ENCODE measurements around the gene SLC20A1. TPM values are rescaled to one million over a fixed set of nuclear protein-coding genes. Genes with fewer than 3 reads are reported as not detected.
"Not testable (repeated sequence)": the region's sequence is repeated elsewhere in the genome, so short reads cannot be mapped to it uniquely, and the experiment has no call there.

Gene SLC20A1
- total RNA-seq, 8 experiments from 2014 or later: 31.4 to 62.2 (median 47.6) TPM

DNA sequence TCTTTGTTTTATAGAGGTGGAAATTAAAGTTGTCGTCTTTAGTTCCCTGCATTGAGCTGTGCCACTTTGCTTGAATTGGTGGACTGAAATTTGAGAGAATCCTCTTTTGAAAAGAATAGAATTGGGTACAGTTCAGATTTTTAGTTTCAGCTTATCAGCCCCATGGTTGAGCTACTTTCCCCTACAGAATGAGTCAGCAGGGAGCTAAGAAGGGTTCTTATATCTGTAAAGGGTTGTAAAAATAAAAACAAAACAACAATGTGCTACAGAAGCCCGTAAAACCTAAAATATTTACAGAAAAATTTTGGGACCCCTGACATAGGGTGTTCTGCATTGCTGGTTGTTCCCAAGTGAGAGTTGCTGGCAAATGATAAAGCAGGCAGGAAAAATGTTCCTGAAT, 12.6 kb downstream of the SLC20A1 start:
- Histone ChIP-seq H3K27ac (no peak overlapping the region), H3K4me3 (no peak overlapping the region), H3K4me1 (replicated peaks in 1 of 2) (no peaks in the 10 kb centered on the region)
- in situ Hi-C loops (cut with MboI; ENCODE audit: low pct_unique_long_range_greater_than_20kb in 2 of 9, low sequenced_read_pairs in 9 of 9, unreplicated experiment in 9 of 9): no loop called here
- 93 to 100% (median 100%) methylated on average over 1 to 2 of the region's 2 CpGs; no CpG with 5 or more reads in 2 of the 10 experiments for WGBS, 10 experiments
- no peak for ATAC-seq (replicated peaks in 6 of 8)

DNA sequence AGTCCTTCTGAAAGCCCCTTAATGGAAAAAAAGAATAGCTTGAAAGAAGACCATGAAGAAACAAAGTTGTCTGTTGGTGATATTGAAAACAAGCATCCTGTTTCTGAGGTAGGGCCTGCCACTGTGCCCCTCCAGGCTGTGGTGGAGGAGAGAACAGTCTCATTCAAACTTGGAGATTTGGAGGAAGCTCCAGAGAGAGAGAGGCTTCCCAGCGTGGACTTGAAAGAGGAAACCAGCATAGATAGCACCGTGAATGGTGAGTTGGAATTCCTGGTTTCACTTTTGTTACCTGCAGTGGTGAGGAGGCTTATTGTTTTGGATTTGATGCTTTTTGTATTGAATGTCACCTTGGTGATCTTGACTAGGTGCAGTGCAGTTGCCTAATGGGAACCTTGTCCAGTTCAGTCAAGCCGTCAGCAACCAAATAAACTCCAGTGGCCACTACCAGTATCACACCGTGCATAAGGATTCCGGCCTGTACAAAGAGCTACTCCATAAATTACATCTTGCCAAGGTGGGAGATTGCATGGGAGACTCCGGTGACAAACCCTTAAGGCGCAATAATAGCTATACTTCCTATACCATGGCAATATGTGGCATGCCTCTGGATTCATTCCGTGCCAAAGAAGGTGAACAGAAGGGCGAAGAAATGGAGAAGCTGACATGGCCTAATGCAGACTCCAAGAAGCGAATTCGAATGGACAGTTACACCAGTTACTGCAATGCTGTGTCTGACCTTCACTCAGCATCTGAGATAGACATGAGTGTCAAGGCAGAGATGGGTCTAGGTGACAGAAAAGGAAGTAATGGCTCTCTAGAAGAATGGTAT, 13.3 kb downstream of the SLC20A1 start:
- Histone ChIP-seq H3K4me1 (replicated peaks in 1 of 2) (no peaks in the 10 kb centered on the region), H3K4me3 (no peak overlapping the region), H3K27ac (no peak overlapping the region)
- ATAC-seq (replicated peaks in 6 of 8): peak in 1 of 8 experiments; percentile 34
- in situ Hi-C loops (cut with MboI; ENCODE audit: low pct_unique_long_range_greater_than_20kb in 2 of 9, low sequenced_read_pairs in 9 of 9, unreplicated experiment in 9 of 9): no loop called here
- 80 to 100% (median 96%) methylated on average over 1 to 8 of the region's 11 CpGs; no CpG with 5 or more reads in 3 of the 10 experiments for WGBS, 10 experiments

DNA sequence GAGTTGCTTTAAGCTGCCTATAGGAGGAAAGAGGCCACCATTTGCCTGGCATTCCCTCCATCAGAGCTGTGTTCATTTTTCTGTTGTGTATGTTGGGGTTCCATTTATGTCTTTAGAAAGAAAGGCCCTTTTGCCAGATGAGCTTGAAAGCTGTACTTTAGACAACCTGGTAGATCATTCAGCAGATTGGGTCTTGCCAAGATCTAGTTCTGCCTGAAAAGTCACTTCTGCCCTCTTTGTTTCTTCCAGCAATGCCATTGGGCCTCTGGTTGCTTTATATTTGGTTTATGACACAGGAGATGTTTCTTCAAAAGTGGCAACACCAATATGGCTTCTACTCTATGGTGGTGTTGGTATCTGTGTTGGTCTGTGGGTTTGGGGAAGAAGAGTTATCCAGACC, 14.4 kb downstream of the SLC20A1 start:
- ATAC-seq (replicated peaks in 6 of 8): no peak
- Histone ChIP-seq H3K4me1 (replicated peaks in 1 of 2) (no peaks in the 10 kb centered on the region), H3K27ac (no peak overlapping the region), H3K4me3 (no peak overlapping the region)
- in situ Hi-C loops (cut with MboI; ENCODE audit: low pct_unique_long_range_greater_than_20kb in 2 of 9, low sequenced_read_pairs in 9 of 9, unreplicated experiment in 9 of 9): no loop called here

DNA sequence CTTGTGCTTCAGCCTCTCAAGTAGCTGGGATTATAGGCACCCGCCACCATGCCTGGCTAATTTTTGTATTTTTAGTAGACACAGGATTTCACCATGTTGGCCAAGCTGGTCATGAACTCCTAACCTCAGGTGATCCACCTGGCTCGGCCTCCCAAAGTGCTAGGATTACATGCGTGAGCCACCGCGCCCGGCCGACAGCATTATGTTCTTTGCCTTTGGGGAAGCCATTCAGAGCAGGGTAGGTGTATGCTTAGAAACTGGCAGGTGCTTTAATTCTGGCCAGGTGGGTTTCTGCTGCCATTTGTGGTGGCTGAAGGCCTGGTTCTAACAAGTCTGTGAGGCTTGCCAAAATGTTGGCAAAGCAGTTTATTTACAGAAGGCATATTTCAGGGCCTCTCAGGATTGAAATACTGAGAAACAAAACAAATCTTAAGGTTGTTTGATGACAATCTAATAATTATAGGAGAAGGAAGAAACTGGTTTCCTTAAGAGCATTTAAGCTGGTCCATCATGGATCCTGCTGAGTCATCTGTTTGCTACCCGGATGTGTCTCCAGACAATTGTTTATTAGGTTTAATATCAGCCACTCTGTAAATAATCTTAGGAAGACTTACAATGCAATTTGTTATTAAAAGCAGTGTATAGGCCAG, 16.0 kb downstream of the SLC20A1 start:
- ATAC-seq (replicated peaks in 6 of 8): no peak
- no peak overlapping the region for H3K27ac ChIP-seq
- in situ Hi-C loops (cut with MboI; ENCODE audit: low pct_unique_long_range_greater_than_20kb in 2 of 9, low sequenced_read_pairs in 9 of 9, unreplicated experiment in 9 of 9): no loop called here
- no peak overlapping the region for H3K4me3 ChIP-seq
- H3K4me1 ChIP-seq (replicated peaks in 1 of 2): no peaks in the 10 kb centered on the region
- 75 to 100% (median 100%) methylated on average over 1 to 8 of the region's 8 CpGs; no CpG with 5 or more reads in 4 of the 10 experiments for WGBS, 10 experiments

DNA sequence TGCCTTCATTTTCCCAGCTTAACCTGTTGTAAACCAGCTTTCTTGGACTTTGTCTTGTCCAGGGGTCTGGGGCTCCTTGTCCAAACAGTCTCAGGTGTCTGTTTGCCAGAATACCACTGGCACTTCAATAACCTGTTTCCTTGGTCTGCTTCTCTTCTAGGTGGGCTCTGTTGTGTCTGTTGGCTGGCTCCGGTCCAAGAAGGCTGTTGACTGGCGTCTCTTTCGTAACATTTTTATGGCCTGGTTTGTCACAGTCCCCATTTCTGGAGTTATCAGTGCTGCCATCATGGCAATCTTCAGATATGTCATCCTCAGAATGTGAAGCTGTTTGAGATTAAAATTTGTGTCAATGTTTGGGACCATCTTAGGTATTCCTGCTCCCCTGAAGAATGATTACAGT, 17.0 kb downstream of the SLC20A1 start:
- no peaks in the 10 kb centered on the region for H3K4me1 ChIP-seq (replicated peaks in 1 of 2)
- in situ Hi-C loops (cut with MboI; ENCODE audit: low pct_unique_long_range_greater_than_20kb in 2 of 9, low sequenced_read_pairs in 9 of 9, unreplicated experiment in 9 of 9): no loop called here

DNA sequence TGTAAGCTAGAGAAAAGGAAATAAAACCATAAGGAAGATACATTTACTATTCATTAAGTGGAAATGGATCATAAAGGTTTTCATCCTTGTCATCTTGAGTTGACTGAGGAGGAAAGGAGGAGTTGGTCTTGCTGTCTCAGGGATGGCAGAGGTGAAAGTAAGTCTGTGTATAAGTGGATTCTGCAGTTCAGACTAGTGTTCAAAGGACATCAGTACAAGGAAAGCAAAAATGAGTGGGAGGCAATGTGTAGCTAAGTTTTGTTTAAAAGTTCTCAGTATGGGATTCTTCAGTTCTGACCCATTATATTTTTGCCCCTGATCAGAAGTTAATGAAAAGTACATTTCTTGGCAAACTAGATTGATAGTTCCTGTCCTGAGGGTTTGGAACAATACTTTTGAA, 18.9 kb downstream of the SLC20A1 start:
- Histone ChIP-seq H3K4me1 (replicated peaks in 1 of 2) (no peaks in the 10 kb centered on the region), H3K27ac (no peak overlapping the region), H3K4me3 (no peak overlapping the region)
- in situ Hi-C loops (cut with MboI; ENCODE audit: low pct_unique_long_range_greater_than_20kb in 2 of 9, low sequenced_read_pairs in 9 of 9, unreplicated experiment in 9 of 9): no loop called here
- no peak for ATAC-seq (replicated peaks in 6 of 8)

More for the DNA sequence above, 17.0 kb downstream of the SLC20A1 start:
- Histone ChIP-seq H3K27ac (no peak overlapping the region), H3K4me3 (no peak overlapping the region)
- ATAC-seq (replicated peaks in 6 of 8): no peak
- 93 to 100% (median 98%) methylated on average over 1 to 3 of the region's 3 CpGs; no CpG with 5 or more reads in 4 of the 10 experiments for WGBS, 10 experiments

DNA sequence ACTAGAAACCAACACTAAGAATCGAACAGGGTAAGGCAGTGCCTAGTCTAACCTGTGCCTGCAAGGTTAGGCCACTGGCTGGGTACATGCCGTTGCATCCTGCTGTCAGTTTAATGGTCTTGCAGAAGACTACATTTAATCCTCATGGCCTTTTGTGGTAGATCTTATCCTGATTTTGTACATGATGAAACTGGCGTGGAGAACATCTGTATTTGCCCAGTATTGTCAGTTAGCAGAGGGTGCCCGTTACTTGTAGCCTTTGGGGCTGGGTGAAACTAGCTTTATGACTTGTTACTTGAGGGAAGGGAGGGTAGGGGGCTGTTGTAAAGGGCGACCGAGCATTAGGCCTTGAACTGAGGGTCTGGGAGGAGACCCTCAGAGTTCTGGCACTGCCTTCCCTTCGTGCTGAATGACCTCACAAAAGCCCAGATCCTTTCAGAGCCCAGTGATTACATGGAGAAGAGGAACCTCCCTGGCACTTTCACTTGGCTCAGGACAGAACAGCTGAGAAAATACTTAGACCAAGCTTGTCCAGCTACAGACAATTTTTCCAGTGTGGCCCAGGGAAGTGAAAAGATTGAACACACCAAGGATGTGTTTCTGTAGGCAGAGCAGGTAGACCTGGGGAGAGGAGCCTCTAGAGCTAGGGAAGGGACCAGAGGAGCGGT, 19.5 kb downstream of the SLC20A1 start:
- WGBS, 10 experiments: 80 to 97% (median 93%) methylated on average over 1 to 8 of the region's 8 CpGs; no CpG with 5 or more reads in 4 of the 10 experiments

DNA sequence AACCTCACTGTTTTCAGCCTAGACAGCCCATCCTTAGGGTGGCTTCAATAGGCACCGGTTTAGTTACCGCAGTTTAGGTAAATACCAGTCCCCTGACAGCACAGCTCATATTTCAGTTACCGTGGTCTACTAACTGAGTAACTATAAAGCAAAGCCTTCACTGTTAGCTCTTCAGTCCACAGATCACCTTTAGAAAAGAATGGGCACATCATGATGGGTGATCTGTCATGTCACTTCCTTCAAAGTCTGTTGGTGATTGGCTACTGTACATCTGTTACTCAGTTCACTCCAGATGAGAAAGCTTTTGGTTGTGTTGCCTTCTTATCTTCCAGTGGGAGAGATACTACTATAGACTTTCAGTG, 21.0 kb downstream of the SLC20A1 start:
- 80 to 100% (median 100%) methylated on average over 1 to 3 of the region's 3 CpGs; no CpG with 5 or more reads in 5 of the 10 experiments for WGBS, 10 experiments
- in situ Hi-C loops (cut with MboI; ENCODE audit: low pct_unique_long_range_greater_than_20kb in 2 of 9, low sequenced_read_pairs in 9 of 9, unreplicated experiment in 9 of 9): no loop called here
- no peak for ATAC-seq (replicated peaks in 6 of 8)
- no peak overlapping the region for H3K4me3 ChIP-seq
- no peaks in the 10 kb centered on the region for H3K4me1 ChIP-seq (replicated peaks in 1 of 2)
- no peak overlapping the region for H3K27ac ChIP-seq

More for the DNA sequence above, 19.5 kb downstream of the SLC20A1 start:
- ATAC-seq (replicated peaks in 6 of 8): peak in 1 of 8 experiments; percentile 8
- no peaks in the 10 kb centered on the region for H3K4me1 ChIP-seq (replicated peaks in 1 of 2)
- H3K27ac ChIP-seq: no peak overlapping the region
- H3K4me3 ChIP-seq: no peak overlapping the region
- in situ Hi-C loops (cut with MboI; ENCODE audit: low pct_unique_long_range_greater_than_20kb in 2 of 9, low sequenced_read_pairs in 9 of 9, unreplicated experiment in 9 of 9): no loop called here

DNA sequence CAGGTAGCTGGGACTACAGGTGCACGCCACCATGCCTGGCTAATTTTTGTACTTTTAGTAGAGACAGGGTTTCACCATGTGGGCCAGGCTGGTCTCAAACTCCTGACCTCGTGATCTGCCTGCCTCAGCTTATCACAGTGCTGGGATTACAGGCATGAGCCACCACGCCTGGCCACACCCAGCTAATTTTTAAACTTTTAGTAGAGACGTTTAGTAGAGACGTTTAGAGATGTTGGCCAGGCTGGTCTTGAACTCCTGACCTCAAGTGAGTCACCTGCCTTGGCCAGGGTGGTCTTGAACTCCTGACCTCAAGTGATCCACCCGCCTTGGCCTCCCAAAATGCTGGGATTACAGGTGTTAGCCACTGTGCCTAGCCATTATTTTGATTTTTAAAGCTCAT, 21.8 kb downstream of the SLC20A1 start:
- H3K4me3 ChIP-seq; in situ Hi-C loops (cut with MboI; ENCODE audit: low pct_unique_long_range_greater_than_20kb in 2 of 9, low sequenced_read_pairs in 9 of 9, unreplicated experiment in 9 of 9): not testable (repeated sequence)

DNA sequence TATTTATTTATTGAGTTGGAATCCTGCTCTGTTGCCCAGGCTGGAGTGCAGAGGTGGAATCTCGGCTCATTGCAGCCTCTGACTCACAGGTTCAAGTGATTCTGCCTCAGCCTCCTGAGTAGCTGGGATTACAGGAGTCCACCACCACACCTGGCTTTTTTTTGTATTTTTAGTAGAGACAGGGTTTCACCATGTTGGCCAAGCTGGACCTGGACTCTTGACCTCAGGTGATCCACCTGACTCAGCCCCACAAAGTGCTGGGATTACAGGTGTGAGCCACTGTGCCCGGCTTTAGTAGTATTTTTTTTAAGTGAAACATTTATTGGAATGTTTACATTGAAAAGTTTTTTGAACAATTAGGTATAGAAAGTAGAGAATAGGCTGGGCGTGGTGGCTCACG, 23.9 kb downstream of the SLC20A1 start:
- Histone ChIP-seq H3K27ac (no peak overlapping the region), H3K4me1 (replicated peaks in 1 of 2) (no peaks in the 10 kb centered on the region), H3K4me3 (no peak overlapping the region)
- in situ Hi-C loops (cut with MboI; ENCODE audit: low pct_unique_long_range_greater_than_20kb in 2 of 9, low sequenced_read_pairs in 9 of 9, unreplicated experiment in 9 of 9): no loop called here
- 83 to 100% (median 91%) methylated on average over 1 to 3 of the region's 4 CpGs; no CpG with 5 or more reads in 4 of the 10 experiments for WGBS, 10 experiments
- no peak for ATAC-seq (replicated peaks in 6 of 8)

More for the DNA sequence above, 21.8 kb downstream of the SLC20A1 start:
- H3K27ac ChIP-seq; H3K4me1 ChIP-seq (replicated peaks in 1 of 2); ATAC-seq (replicated peaks in 6 of 8): not testable (repeated sequence)
- 50 to 94% (median 82%) methylated on average over 1 to 5 of the region's 6 CpGs; no CpG with 5 or more reads in 2 of the 10 experiments for WGBS, 10 experiments

DNA sequence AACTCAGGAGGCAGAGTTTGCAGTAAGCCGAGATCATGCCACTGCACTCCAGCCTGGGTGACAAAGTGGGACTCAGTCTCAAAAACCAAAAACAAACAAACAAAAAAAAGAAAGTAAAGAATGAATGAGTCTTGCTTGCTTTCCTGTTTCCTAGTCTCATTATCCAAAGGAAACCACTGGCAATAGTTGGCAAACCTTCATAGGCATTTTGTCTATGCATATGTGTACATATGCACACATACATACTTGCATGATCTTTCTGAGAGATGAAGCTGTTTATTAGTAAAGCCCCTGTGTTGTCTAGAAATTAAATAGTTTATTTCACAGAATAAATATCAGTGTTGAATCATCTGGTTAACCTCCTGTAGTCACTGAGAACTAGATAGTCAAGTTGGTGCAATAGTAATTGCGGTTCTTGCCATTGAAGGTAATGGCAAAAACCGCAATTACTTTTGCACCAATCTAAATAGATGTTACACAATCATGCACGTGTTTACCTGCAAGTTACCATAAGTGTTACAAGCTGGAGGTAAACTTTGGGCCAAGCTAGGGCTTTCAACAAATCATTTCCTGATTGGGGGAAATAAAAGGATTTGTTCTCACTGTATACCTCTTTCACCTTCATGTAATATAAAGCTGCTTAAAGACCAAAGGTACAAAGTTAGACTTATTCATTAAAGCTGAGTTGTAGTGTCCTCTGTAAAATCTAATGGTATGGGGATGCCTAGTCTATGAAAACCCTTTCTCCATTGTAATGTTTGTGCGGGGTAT, 24.7 kb downstream of the SLC20A1 start:
- peak in 3 of 8 experiments; percentile 18 to 94 (median 57) for ATAC-seq (replicated peaks in 6 of 8)
- 54 to 100% (median 85%) methylated on average over 1 to 5 of the region's 5 CpGs for WGBS, 10 experiments
- in situ Hi-C loops (cut with MboI; ENCODE audit: low pct_unique_long_range_greater_than_20kb in 2 of 9, low sequenced_read_pairs in 9 of 9, unreplicated experiment in 9 of 9): no loop called here

DNA sequence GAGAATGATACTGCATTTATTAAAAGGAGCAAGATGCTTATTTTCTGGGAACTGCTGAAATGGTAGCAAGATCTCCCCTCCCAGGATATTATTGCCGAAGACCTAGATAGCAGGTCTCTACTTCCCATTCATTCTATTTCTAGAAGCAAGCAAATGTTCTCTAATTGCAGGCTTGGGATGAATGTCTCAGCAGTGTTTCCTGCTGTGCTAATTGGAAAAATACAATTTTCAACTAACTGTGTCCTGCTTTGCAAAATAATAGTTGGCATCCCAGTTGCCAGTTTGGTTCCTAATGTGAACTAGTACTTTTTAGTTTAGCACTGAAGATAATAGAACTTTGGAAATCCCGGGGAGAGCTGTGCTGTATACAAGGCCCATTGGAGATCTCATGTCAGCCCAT, 26.1 kb downstream of the SLC20A1 start:
- in situ Hi-C loops (cut with MboI; ENCODE audit: low pct_unique_long_range_greater_than_20kb in 2 of 9, low sequenced_read_pairs in 9 of 9, unreplicated experiment in 9 of 9): no loop called here
- no peak for ATAC-seq (replicated peaks in 6 of 8)
- 0 to 100% (median 55%) methylated on average over 1 to 2 of the region's 2 CpGs; no CpG with 5 or more reads in 2 of the 10 experiments for WGBS, 10 experiments
- Histone ChIP-seq H3K27ac (no peak overlapping the region), H3K4me3 (no peak overlapping the region), H3K4me1 (replicated peaks in 1 of 2) (no peaks in the 10 kb centered on the region)

More for the DNA sequence above, 24.7 kb downstream of the SLC20A1 start:
- no peak overlapping the region for H3K4me3 ChIP-seq
- H3K4me1 ChIP-seq (replicated peaks in 1 of 2): no peaks in the 10 kb centered on the region
- H3K27ac ChIP-seq: no peak overlapping the region
